ELF-1 (cell line): ENCODE results near the gene UNG.

ENCODE experiments used
- DNase-seq: peaks from one replicate; pipeline ENCODE4 v3.0.0-alpha.2; 2016; ENCODE audit warnings: low read depth, low spot score

The UNG gene

DNA sequence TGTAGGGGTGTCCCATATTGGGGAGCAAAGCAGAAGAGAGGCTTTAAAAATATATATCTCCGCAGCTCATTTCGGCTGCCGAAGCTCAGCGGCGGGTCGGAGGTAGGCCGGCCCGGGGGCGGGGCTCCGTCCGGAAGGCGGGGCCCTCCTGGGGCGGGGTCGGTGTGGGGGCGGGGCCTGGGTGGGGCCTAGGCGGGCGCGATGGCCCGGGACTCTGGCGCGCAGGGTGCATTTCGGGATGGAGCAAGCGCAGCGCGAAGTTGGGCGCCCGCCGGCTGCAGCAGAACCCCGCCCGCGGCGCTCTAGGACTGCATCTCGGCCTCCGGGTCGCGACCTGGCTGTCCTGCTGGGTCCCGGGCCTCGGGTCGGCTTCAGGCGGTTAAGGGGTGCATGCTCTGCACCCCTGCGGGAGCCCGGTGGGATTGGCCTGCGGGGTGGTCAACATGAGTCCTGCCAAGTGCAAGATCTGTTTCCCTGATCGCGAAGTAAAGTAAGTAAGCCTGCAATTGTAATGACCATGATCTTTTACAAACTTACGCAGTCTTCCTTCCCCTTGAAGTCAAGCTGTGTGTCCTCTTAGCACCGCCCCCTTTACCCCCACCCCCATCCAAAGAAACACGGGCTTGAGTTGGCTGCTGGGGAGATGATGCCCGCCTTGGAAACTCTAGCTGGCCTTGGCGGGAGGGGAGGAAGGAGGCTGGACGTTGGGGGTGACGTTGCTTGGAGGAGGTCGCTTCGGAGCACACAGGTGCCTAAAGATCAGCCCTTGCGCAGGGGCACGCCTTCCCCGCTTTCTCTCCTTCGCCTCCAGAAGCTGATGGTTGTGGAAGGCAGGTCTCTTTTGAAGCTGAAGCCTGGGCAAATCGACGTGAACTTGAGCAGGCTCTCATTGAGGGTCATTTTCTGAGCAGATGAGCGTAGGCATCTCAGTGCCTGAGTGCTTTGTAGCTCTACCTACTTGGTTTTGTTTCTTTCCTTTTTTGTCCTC lies 57.3 kb downstream of the UNG start:
- peak; percentile 94 for DNase-seq

- DNase-seq = no peak
Observed at GRCh38 chr12:109156036-109156435, 58.6 kb downstream of the UNG start.

GRCh38 chr12:109156586-109156985 lies 59.2 kb downstream of the UNG start:
- no peak for DNase-seq

DNA sequence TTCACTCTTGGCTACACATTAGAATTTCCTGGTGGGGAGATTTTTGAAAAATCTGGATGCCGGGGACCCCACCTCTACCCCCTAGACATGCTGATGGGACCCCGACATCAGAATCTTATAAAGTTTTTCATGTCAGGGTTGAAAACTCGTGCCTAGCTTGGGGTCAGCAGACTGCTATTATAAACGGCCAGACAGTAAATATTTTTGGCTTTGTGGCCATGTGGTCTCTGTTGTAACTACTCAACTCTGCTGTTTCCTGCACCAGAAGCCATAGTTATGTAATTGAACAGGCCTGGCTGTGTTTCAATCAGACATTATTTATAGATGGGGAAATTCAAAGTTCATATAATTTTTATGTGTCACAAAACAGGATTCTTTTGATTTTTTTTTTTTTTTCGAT lies 60.6 kb downstream of the UNG start:
- DNase-seq = no peak

GRCh38 chr12:109160433-109160832 lies 63.0 kb downstream of the UNG start:
- DNase-seq = no peak
